ENCODE results near the gene CFAP221.

Gene CFAP221

GRCh38 chr2:119680457-119681202, 136.4 kb downstream of the CFAP221 start:
- DNase-seq (ENCODE audit: low read depth in 2 of 2), result no peak

- no peak for DNase-seq (ENCODE audit: low read depth in 2 of 2)
These were observed 137.1 kb downstream of the CFAP221 start for GRCh38 chr2:119681203-119681867.

- DNase-seq (ENCODE audit: low read depth in 2 of 2), result no peak
These were observed 137.6 kb downstream of the CFAP221 start for GRCh38 chr2:119681868-119682220.

GRCh38 chr2:119682578-119682977, 138.3 kb downstream of the CFAP221 start:
- no peak for DNase-seq (ENCODE audit: low read depth in 2 of 2)

- no peak for DNase-seq (ENCODE audit: low read depth in 2 of 2)
These were observed 138.9 kb downstream of the CFAP221 start for GRCh38 chr2:119683074-119683712.

GRCh38 chr2:119683713-119684443, 139.6 kb downstream of the CFAP221 start:
- DNase-seq (ENCODE audit: low read depth in 2 of 2), result no peak

GRCh38 chr2:119684518-119684917, 140.3 kb downstream of the CFAP221 start:
- DNase-seq (ENCODE audit: low read depth in 2 of 2), result no peak

GRCh38 chr2:119688616-119689015, 144.4 kb downstream of the CFAP221 start:
- no peak for DNase-seq (ENCODE audit: low read depth in 2 of 2)

GRCh38 chr2:119689218-119689617, 145.0 kb downstream of the CFAP221 start:
- no peak for DNase-seq (ENCODE audit: low read depth in 2 of 2)

- no peak for DNase-seq (ENCODE audit: low read depth in 2 of 2)
These were observed 146.9 kb downstream of the CFAP221 start for GRCh38 chr2:119691189-119691588.

- no peak for DNase-seq (ENCODE audit: low read depth in 2 of 2)
These were observed 147.5 kb downstream of the CFAP221 start for GRCh38 chr2:119691651-119692245.

- DNase-seq (ENCODE audit: low read depth in 2 of 2), result no peak
These were observed 148.1 kb downstream of the CFAP221 start for GRCh38 chr2:119692310-119692709.

- no peak for DNase-seq (ENCODE audit: low read depth in 2 of 2)
These were observed 148.7 kb downstream of the CFAP221 start for GRCh38 chr2:119692954-119693353.

GRCh38 chr2:119693567-119693966, 149.3 kb downstream of the CFAP221 start:
- no peak for DNase-seq (ENCODE audit: low read depth in 2 of 2)

GRCh38 chr2:119693967-119694366, 149.7 kb downstream of the CFAP221 start:
- DNase-seq (ENCODE audit: low read depth in 2 of 2), result no peak

GRCh38 chr2:119694470-119694844, 150.2 kb downstream of the CFAP221 start:
- no peak for DNase-seq (ENCODE audit: low read depth in 2 of 2)

GRCh38 chr2:119694845-119695521, 150.7 kb downstream of the CFAP221 start:
- no peak for DNase-seq (ENCODE audit: low read depth in 2 of 2)

- no peak for DNase-seq (ENCODE audit: low read depth in 2 of 2)
These were observed 151.8 kb downstream of the CFAP221 start for GRCh38 chr2:119696005-119696404.

GRCh38 chr2:119696494-119697030, 152.3 kb downstream of the CFAP221 start:
- no peak for DNase-seq (ENCODE audit: low read depth in 2 of 2)

GRCh38 chr2:119697290-119698020, 153.2 kb downstream of the CFAP221 start:
- DNase-seq (ENCODE audit: low read depth in 2 of 2), result no peak
